GM19372 (cell line): ENCODE data around the gene TTC33.
"Not testable (repeated sequence)": the region's sequence is repeated elsewhere in the genome, so short reads cannot be mapped to it uniquely, and the experiment has no call there.

ENCODE experiments used
- ATAC-seq: cut with Tn5 transposase; IDR thresholded peaks from one replicate; pipeline ENCODE4 v1.9.1; 2021; ENCODE audit warnings: mild to moderate bottlenecking, low read depth, moderate library complexity; ENCODE audit not compliant: unreplicated experiment

The TTC33 gene

GRCh38 chr5:40660751-40661150 lies 95.0 kb downstream of the TTC33 start:
- ATAC-seq, result no peak

DNA sequence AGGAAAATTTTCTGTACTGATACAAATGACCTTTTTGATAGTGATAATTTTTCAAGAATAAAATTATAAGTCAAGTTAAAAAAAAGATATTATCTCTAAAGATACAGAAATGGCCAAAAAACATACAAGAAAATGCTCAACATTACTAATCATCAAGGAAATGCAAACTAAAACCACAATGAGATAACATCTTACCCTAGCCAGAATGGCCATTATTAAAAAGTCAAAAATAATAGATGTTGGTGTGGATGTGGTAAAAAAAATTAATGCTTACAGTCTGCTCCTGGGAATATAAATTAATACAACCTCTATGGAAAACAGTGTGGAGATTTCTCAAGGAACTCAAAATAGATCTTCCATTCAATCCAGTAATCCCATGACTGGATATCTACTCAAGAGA lies 99.0 kb downstream of the TTC33 start:
- no peak for ATAC-seq

DNA sequence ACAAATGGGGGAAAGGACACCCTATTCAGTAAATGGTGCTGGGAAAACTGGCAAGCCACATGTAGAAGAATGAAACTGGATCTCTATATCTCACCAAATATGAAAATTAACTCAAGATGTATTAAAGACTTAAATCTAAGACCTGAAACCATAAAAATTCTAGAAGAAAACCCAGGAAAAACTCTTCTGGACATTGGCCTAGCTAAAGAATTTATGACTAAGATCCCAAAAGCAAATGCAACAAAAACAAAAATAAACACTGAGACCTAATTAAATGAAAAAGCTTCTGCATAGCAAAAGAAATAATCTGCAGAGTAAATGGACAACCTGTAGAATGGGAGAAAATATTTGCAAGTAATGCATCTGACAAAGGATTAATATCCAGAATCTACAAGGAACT lies 99.7 kb downstream of the TTC33 start:
- ATAC-seq, result not testable (repeated sequence)

GRCh38 chr5:40655138-40655537 lies 100.6 kb downstream of the TTC33 start:
- no peak for ATAC-seq

GRCh38 chr5:40654377-40654991 lies 101.3 kb downstream of the TTC33 start:
- no peak for ATAC-seq

GRCh38 chr5:40653221-40654022 lies 102.3 kb downstream of the TTC33 start:
- ATAC-seq, result no peak

- ATAC-seq, result no peak
Observed at GRCh38 chr5:40652441-40653220, 103.1 kb downstream of the TTC33 start.

DNA sequence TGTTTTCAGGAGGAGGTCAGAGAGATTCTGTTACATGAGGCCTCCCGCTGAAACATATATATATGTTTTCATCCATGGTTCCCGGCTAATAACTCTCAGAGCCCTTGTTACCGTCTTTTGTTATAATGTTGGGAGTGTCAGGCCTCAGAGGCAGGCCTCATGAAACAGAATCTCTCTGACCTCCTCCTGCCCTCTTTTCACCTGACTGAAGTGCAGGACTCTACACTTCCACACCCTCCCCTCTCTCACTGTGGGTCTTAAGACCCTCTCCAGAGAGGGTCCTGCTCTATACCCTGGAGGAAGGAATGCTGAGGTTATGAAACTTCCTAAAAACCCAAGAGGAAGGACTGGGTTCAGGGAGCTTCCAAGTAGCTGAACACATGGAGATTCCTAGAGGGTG lies 104.6 kb downstream of the TTC33 start:
- ATAC-seq, result no peak

DNA sequence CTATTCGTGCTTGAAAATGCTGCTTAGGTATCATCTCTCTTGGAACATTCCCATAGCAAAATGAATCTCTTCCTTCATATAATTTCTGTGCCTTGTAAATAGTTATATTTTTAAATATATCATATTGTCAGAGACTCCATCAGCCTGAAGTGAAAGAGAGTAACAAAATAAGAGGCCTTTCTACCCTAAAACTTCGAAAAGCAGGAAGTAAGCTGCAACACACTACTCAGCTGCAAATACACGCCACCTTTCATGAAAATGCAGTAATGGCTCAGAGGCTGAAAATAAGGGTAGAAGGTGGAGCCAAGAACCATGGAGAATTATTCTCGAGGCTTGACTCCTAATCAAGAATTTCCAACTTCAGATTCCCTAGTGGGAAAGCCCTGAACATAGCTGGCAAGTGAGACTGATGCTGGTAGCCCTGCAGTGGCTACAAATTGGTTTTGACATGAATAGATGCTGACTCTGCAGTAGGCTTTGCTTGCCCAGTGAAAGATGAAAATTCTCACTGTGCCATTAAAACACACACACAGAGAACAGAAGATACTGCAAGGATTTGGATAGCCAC lies 106.2 kb downstream of the TTC33 start:
- ATAC-seq, result no peak

- no peak for ATAC-seq
Observed at GRCh38 chr5:40648150-40648549, 107.6 kb downstream of the TTC33 start.

DNA sequence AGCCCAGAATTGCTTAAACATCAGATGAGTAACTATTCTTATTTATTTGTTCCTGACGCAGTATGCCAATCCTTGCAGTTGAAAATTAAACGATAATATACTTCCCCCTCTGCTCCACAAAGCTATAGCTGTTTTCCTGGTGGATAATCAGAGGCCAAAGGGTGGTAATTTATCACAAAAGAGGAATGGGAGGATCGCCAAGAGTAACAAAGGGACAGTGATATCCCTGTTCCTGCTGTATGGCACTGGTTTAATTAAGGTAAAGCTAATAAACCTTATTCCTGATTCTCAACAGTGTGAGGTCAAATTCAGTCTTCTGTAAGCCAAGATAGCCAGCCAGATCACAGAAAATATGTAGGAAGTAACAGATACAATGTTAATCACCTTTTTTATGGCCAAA lies 109.5 kb downstream of the TTC33 start:
- ATAC-seq, result no peak

- not testable (repeated sequence) for ATAC-seq
Observed at GRCh38 chr5:40639531-40639930, 116.2 kb downstream of the TTC33 start.

DNA sequence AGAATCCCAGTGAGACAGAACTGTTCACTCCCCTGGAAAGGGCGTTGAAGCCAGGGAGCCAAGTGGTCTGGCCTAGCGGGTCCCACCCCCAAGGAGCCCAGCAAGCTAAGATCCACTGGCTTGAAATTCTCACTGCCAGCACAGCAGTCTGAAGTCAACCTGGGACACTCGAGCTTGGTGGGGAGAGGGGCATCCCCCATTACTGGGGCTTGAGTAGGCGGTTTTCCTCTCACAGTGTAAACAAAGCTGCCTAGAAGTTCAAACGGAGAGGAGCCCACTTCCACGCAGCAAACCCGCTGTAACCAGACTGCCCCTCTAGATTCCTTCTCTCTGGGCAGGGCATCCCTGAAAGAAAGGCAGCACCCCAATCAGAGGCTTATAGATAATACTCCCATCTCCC lies 121.2 kb downstream of the TTC33 start:
- no peak for ATAC-seq

DNA sequence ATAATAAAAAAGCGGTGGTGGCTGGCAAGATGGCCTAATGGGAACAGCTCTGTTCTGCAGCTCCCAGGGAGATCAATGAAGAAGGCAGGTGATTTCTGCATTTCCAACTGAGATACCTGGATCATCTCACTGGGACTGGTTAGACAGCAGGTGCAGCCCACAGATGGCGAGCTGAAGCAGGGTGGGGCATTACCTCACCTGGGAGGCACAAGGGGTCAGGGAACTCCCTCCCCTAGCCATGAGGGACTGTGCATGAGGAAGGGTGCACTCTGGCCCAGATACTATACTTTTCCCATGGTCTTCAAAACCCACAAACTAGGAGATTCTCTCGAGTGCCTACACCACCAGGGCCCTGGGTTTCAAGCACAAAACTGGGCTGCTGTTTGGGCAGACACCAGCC lies 121.6 kb downstream of the TTC33 start:
- ATAC-seq, result no peak

GRCh38 chr5:40631236-40631635 lies 124.5 kb downstream of the TTC33 start:
- no peak for ATAC-seq

- no peak for ATAC-seq
Observed at GRCh38 chr5:40630126-40630525, 125.6 kb downstream of the TTC33 start.

- ATAC-seq, result no peak
Observed at GRCh38 chr5:40628407-40628806, 127.4 kb downstream of the TTC33 start.

DNA sequence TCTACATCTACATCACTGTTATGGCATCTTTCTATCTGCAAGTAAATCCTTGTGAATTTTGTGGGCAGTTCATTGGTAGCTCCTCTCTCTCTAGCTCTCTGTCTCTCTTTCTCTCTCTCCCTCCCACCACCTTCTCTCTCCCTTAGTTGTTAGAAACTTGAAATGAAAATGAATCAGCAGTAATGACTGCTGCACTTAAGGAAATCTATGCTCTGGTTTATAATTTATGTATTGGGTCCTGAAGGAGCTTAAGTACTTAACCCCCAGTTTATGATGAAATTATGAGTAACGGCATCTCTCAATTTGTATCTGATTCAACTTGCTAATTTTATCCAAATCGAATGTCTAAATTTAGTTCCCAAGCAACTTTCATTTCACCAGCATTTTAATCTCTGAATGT lies 128.1 kb downstream of the TTC33 start:
- ATAC-seq, result no peak

DNA sequence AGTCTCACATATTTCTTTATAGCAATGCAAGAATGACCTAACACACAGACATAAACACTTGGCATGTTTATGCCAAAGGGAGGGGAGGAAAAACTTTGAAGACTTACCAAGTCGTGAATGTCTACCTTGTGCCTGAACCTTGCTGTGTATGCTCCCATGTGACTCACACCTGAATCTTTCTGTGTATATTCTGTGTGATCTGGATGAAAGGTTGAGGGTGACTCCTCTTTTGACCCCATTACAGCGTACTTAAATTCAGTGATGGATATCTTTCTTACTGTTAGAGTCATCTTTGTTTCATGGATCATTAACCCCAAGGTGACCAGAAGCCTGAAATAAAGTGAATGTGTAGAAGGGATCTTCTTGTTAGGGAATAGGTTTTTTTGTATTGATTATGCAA lies 129.0 kb downstream of the TTC33 start:
- no peak for ATAC-seq

GRCh38 chr5:40623480-40624420 lies 132.0 kb downstream of the TTC33 start:
- ATAC-seq, result no peak
